HepG2 (cell line): ENCODE results near the gene TENM3. TPM values are rescaled to one million over a fixed set of nuclear protein-coding genes. Genes with fewer than 3 reads are reported as not detected.

ENCODE experiments used
- CEBPG ChIP-seq: IDR thresholded peaks from 2 replicates; pipeline ENCODE4 v1.6.1; 2016
- HNRNPLL ChIP-seq: fragments of 200-400 bp; formaldehyde crosslinking; IDR thresholded peaks from 2 replicates; pipeline ENCODE4 v1.6.1; 2017; ENCODE audit warnings: mild to moderate bottlenecking, low read depth, low read length; ENCODE audit not compliant: poor library complexity, severe bottlenecking
- HNRNPUL1 ChIP-seq: fragments of 200-400 bp; formaldehyde crosslinking; IDR thresholded peaks from 2 replicates; pipeline ENCODE4 v1.6.1; 2017; ENCODE audit warnings: low read depth, mild to moderate bottlenecking, low read length, moderate library complexity
- LCORL ChIP-seq, 2 experiments: fragments of 450-650 bp in 1 of 2; sonication (generic) in 1 of 2; formaldehyde crosslinking in 1 of 2; IDR thresholded peaks; 2 replicates each; pipeline versions ENCODE4 v1.5.0 to v1.6.1; 2017 to 2020; ENCODE audit warnings: antibody characterized with exemption in 1 of 2, missing genetic modification reagents in 1 of 2
- ZNF230 ChIP-seq: sonication (generic); formaldehyde crosslinking; IDR thresholded peaks from 2 replicates; pipeline ENCODE4 v1.4.0; 2020; ENCODE audit warnings: mild to moderate bottlenecking, missing genetic modification reagents
- ZSCAN29 ChIP-seq: sonication (generic); formaldehyde crosslinking; conservative IDR thresholded peaks from 2 replicates; pipeline ENCODE4 v1.4.0; 2020; ENCODE audit warnings: mild to moderate bottlenecking, missing genetic modification reagents
- polyA plus RNA-seq, 8 experiments: library from polyadenylated mRNA; depleted of rRNA in 3 of 8; stranded (reverse) in 7 of 8; unstranded in 1 of 8; fragments of >200 nt; fragmentation: Illumina TruSeq in 4 of 8; extraction: Trizol in 4 of 8; gene quantifications; 2 replicates each; pipeline versions ENCODE4 v1.2.1 to v1.2.3, GENCODE V29; 2011 to 2016; ENCODE audit warnings: low read depth in 4 of 8, missing spikeins in 1 of 8, mixed read lengths in 1 of 8; ENCODE audit not compliant: insufficient read depth in 1 of 8
- total RNA-seq, 5 experiments: library from RNA; depleted of rRNA; stranded (reverse); fragments of >200 nt; fragmentation: Illumina TruSeq; extraction: Trizol; gene quantifications; 2 replicates each; pipeline ENCODE4 v1.2.3, GENCODE V29; 2016; ENCODE audit warnings: low read depth in 1 of 5
- TF ChIP-seq, protein P1 (sequence below): sonication (generic); formaldehyde crosslinking; IDR thresholded peaks from 2 replicates; pipeline ENCODE4 v1.4.0; 2020; ENCODE audit warnings: mild to moderate bottlenecking, missing genetic modification reagents
- TF ChIP-seq, protein P2 (sequence below): sonication (generic); formaldehyde crosslinking; IDR thresholded peaks from 2 replicates; pipeline ENCODE4 v1.5.1; 2020; ENCODE audit warnings: missing genetic modification reagents, mild to moderate bottlenecking, borderline replicate concordance
- TF ChIP-seq, protein P3 (sequence below): sonication (generic); formaldehyde crosslinking; IDR thresholded peaks from 2 replicates; pipeline ENCODE4 v1.5.0; 2020; ENCODE audit warnings: missing genetic modification reagents
- TF ChIP-seq, protein P4 (sequence below): sonication (generic); formaldehyde crosslinking; IDR thresholded peaks from 2 replicates; pipeline ENCODE4 v1.9.0; 2021; ENCODE audit warnings: missing genetic modification reagents, mild to moderate bottlenecking, borderline replicate concordance
- TF ChIP-seq, protein P5 (sequence below): sonication (generic); formaldehyde crosslinking; IDR thresholded peaks from 2 replicates; pipeline ENCODE4 v1.8.1; 2023; ENCODE audit warnings: mild to moderate bottlenecking, missing genetic modification reagents

Gene TENM3
- total and polyA plus RNA-seq, 2 of the 13 experiments (the other 11 are each of a cell fraction or from before 2014, with no cell fraction given): 0.04 TPM; not detected in 1

DNA sequence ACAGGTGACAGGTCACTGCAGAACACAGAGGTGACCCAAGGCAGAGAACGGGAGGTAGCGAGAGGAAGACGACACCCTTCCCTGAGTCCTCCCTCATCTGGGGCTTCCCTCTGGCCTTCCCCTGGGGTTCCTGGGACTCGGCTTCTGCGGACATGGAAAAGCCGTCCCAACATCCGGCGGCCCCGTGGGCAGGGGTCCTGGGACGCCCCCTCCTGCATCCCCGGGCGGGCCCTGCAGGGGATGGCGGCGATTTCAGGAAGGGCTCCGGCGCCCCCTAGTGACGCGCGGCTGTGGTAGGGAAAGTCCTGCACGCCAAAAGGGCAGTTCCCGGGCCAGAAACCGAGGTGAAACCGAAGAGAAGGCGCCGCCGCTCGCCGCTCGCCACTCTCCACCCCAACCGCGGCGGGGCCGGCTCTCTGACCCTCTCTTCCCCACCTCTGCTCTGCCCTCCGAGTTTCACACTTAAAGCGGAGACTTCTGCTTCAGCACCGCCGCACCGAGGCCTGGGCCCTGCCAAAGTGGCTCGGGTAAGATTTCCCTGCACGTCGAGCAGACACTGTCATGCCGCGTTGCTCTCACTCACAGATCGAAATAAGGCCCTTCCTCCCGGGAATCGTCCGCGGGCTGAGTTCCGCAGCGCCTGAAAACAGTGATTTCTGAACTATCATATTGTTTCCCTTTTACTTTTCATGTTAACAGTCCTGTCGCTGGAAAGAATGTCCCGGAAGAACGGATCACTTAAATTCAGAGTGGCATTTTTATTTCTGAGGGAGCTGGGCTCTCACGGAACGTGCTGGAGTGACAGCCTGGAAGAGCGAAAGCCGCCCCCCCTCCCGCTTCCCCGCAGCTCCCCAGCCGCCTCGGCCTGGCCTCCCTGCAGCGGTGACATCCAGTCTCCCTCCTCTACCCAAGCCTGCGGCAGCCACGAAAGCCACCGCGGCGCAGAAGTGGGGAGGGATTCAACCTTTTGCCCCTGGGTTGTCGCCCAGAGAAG, 563.4 kb downstream of the TENM3 start (continued):
- TF ChIP-seq, protein P1, sequence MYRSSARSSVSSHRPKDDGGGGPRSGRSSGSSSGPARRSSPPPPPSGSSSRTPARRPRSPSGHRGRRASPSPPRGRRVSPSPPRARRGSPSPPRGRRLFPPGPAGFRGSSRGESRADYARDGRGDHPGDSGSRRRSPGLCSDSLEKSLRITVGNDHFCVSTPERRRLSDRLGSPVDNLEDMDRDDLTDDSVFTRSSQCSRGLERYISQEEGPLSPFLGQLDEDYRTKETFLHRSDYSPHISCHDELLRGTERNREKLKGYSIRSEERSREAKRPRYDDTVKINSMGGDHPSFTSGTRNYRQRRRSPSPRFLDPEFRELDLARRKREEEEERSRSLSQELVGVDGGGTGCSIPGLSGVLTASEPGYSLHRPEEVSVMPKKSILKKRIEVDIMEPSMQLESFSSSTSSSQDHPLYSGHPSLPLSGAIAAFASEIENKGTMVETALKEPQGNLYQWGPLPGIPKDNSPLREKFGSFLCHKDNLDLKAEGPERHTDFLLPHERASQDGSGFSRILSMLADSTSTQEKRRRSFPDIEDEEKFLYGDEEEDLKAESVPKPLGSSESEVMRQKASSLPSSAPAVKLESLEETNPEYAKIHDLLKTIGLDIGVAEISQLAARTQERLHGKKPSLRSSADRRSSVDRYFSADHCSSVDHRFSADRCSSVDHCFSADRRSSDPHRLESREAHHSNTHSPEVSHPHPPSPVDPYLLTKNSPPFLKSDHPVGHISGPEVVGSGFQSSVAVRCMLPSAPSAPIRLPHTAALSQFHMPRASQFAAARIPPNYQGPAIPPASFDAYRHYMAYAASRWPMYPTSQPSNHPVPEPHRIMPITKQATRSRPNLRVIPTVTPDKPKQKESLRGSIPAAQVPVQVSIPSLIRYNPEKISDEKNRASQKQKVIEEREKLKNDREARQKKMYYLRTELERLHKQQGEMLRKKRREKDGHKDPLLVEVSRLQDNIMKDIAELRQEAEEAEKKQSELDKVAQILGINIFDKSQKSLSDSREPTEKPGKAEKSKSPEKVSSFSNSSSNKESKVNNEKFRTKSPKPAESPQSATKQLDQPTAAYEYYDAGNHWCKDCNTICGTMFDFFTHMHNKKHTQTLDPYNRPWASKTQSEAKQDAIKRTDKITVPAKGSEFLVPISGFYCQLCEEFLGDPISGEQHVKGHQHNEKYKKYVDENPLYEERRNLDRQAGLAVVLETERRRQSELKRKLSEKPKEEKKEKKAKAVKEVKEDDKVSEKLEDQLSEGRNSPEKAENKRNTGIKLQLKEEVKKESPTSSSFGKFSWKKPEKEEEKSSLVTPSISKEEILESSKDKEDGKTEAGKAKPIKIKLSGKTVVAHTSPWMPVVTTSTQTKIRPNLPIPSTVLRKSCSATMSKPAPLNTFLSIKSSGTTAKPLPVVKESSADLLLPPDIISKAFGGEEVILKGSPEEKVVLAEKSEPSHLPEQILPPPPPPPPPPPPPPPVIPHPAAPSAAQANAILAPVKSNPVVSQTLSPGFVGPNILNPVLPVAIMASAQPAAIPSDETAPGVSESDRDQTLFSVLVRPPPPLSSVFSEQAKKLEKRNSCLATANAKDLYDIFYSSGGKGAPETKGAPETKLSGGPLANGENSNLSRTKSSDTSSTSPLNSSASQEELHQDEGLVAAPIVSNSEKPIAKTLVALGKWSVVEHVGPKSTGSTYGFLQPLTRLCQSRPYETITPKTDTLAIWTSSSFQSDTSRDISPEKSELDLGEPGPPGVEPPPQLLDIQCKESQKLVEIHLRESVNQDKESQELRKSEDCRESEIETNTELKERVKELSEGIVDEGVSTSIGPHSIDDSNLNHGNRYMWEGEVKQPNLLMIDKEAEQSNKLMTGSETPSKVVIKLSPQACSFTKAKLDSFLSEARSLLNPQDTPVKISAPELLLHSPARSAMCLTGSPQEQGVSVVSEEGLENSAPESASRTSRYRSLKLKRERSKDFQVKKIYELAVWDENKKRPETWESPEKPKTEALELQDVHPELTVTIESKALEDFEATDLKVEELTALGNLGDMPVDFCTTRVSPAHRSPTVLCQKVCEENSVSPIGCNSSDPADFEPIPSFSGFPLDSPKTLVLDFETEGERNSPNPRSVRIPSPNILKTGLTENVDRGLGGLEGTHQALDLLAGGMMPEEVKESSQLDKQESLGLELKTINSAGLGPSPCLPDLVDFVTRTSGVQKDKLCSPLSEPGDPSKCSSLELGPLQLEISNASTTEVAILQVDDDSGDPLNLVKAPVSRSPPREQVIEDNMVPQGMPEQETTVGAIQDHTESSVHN (CRISPR knock-in tag): 0 out of 2 replicates have a peak, but pooled peaks have one; percentile 30
- TF ChIP-seq ZNF230 (CRISPR knock-in tag) (peak; percentile 96), HNRNPLL (peak; percentile 56), CEBPG (CRISPR knock-in tag) (no peak), ZSCAN29 (0 out of 2 replicates have a peak, but pooled peaks have one; percentile 62), HNRNPUL1 (no peak), LCORL (IDR thresholded peaks at IDR 0.05) (no peak), LCORL (CRISPR knock-in tag; IDR thresholded peaks at IDR 0.05) (peak; percentile 60; the same call in 1 of the 2 replicates)
- TF ChIP-seq, protein P2, sequence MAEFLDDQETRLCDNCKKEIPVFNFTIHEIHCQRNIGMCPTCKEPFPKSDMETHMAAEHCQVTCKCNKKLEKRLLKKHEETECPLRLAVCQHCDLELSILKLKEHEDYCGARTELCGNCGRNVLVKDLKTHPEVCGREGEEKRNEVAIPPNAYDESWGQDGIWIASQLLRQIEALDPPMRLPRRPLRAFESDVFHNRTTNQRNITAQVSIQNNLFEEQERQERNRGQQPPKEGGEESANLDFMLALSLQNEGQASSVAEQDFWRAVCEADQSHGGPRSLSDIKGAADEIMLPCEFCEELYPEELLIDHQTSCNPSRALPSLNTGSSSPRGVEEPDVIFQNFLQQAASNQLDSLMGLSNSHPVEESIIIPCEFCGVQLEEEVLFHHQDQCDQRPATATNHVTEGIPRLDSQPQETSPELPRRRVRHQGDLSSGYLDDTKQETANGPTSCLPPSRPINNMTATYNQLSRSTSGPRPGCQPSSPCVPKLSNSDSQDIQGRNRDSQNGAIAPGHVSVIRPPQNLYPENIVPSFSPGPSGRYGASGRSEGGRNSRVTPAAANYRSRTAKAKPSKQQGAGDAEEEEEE (CRISPR knock-in tag): no peak
- TF ChIP-seq, protein P3, sequence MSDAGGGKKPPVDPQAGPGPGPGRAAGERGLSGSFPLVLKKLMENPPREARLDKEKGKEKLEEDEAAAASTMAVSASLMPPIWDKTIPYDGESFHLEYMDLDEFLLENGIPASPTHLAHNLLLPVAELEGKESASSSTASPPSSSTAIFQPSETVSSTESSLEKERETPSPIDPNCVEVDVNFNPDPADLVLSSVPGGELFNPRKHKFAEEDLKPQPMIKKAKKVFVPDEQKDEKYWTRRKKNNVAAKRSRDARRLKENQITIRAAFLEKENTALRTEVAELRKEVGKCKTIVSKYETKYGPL (CRISPR knock-in tag): no peak
- TF ChIP-seq, protein P4, sequence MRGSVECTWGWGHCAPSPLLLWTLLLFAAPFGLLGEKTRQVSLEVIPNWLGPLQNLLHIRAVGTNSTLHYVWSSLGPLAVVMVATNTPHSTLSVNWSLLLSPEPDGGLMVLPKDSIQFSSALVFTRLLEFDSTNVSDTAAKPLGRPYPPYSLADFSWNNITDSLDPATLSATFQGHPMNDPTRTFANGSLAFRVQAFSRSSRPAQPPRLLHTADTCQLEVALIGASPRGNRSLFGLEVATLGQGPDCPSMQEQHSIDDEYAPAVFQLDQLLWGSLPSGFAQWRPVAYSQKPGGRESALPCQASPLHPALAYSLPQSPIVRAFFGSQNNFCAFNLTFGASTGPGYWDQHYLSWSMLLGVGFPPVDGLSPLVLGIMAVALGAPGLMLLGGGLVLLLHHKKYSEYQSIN: no peak
- TF ChIP-seq, protein P5, sequence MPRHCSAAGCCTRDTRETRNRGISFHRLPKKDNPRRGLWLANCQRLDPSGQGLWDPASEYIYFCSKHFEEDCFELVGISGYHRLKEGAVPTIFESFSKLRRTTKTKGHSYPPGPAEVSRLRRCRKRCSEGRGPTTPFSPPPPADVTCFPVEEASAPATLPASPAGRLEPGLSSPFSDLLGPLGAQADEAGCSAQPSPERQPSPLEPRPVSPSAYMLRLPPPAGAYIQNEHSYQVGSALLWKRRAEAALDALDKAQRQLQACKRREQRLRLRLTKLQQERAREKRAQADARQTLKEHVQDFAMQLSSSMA (CRISPR knock-in tag): 0 out of 2 replicates have a peak, but pooled peaks have one; percentile 13
